Neural crest cell (in vitro differentiated cells): ENCODE measurements around the gene NONO. TPM values are rescaled to one million over a fixed set of nuclear protein-coding genes. Genes with fewer than 3 reads are reported as not detected.

ENCODE experiments used
- DNase-seq: peaks from one replicate; pipeline ENCODE4 v3.0.0; 2021; ENCODE audit warnings: low read depth, mixed read lengths, low spot score
- H3K27ac Mint-ChIP-seq: one replicate; pipeline ENCODE4 v1.8.0; 2021; ENCODE audit warnings: mild to moderate bottlenecking, mixed read lengths; ENCODE audit not compliant: unreplicated experiment
- H3K27me3 Mint-ChIP-seq: 2 replicates; pipeline ENCODE4 v1.8.0; 2021; ENCODE audit warnings: low read depth, mild to moderate bottlenecking, mixed read lengths
- H3K36me3 Mint-ChIP-seq: 2 replicates; pipeline ENCODE4 v1.8.0; 2021; ENCODE audit warnings: low read depth, mild to moderate bottlenecking, mixed read lengths
- H3K4me1 Mint-ChIP-seq: 2 replicates; pipeline ENCODE4 v1.8.0; 2021; ENCODE audit warnings: mixed read lengths
- H3K4me3 Mint-ChIP-seq: one replicate; pipeline ENCODE4 v1.8.0; 2021; ENCODE audit warnings: mild to moderate bottlenecking, mixed read lengths
- H3K9me3 Mint-ChIP-seq: 2 replicates; pipeline ENCODE4 v1.8.0; 2021; ENCODE audit warnings: mixed read lengths
- total RNA-seq: library from RNA; stranded (reverse); gene quantifications from 2 replicates; pipeline ENCODE4 v1.2.1, GENCODE V29; 2021
- TF ChIP-seq, protein P1 (sequence below): fragments of 200-600 bp; sonication (generic); conservative IDR thresholded peaks from 2 replicates; pipeline ENCODE4 v1.5.0; 2021; ENCODE audit warnings: antibody characterized with exemption, mild to moderate bottlenecking

The NONO gene
- total RNA-seq, 1 donor from 2014 or later, result 990 TPM

DNA sequence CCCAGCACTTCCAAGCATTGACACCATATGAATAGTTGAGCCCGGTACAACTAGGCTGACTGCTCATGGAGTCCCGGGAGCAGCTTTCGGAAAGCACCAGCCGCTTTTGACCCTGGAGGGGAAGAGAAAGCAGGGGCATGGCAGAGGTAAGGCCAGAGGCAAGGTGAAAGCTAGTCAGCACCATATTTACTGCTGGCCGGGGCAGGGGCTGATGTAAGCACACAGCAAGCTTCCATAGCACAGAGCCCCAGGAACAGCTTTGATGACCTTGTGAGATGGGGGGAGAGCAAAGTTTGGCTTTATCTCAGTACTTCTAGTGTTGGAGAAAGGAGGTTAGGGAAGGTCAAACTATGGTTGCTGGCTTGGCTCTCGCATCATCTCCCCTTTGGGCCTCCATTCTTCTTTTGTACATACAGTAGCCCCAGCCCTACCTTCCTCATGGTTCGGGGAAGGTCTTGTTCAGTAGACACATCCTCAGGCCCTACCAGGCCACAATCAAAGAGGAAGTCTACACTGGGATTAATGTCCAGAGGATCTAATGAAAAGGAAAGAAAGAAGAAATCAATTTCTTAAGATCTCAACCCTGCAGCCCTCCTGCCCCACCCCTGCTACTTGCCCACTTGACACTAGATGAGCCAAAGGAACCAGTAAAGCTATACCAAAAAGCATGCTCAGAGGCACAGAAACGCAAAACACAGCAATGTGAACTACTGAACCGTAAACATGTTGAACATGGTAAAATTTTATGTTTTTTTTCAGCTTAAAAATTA, 38.9 kb upstream of the NONO start:
- H3K27ac Mint-ChIP-seq, result no peak overlapping the region

DNA sequence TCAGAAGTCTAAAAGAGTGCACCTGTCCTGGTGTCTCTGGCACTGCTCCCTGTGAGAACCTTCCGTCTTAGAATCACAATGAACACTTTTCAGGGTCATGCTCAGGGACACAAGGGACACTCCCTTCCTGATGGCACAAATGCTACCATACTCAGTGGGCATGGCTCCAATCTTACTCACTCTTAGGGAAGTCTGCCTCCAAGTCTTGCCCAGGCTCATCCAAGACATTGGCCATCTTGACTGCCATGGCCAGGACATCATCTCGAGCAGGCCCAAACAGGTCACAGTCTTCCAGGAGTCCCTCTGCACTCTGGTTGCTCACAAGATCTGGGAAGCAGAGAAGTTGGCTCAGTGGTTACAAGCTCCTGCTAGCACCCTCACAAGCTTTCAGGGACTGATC, 38.3 kb upstream of the NONO start:
- H3K4me3 Mint-ChIP-seq, result no peak overlapping the region
- H3K4me1 Mint-ChIP-seq, result no peaks in the 10 kb centered on the region

More for the DNA sequence above, 38.9 kb upstream of the NONO start:
- no peaks in the 10 kb centered on the region for H3K27me3 Mint-ChIP-seq
- H3K4me1 Mint-ChIP-seq, result no peaks in the 10 kb centered on the region
- TF ChIP-seq, protein P1, sequence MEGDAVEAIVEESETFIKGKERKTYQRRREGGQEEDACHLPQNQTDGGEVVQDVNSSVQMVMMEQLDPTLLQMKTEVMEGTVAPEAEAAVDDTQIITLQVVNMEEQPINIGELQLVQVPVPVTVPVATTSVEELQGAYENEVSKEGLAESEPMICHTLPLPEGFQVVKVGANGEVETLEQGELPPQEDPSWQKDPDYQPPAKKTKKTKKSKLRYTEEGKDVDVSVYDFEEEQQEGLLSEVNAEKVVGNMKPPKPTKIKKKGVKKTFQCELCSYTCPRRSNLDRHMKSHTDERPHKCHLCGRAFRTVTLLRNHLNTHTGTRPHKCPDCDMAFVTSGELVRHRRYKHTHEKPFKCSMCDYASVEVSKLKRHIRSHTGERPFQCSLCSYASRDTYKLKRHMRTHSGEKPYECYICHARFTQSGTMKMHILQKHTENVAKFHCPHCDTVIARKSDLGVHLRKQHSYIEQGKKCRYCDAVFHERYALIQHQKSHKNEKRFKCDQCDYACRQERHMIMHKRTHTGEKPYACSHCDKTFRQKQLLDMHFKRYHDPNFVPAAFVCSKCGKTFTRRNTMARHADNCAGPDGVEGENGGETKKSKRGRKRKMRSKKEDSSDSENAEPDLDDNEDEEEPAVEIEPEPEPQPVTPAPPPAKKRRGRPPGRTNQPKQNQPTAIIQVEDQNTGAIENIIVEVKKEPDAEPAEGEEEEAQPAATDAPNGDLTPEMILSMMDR, result no peak
- H3K36me3 Mint-ChIP-seq, result peaks cover 36% of the 10 kb centered on the region
- DNase-seq, result no peak
- no peak overlapping the region for H3K4me3 Mint-ChIP-seq
- no peaks in the 10 kb centered on the region for H3K9me3 Mint-ChIP-seq

DNA sequence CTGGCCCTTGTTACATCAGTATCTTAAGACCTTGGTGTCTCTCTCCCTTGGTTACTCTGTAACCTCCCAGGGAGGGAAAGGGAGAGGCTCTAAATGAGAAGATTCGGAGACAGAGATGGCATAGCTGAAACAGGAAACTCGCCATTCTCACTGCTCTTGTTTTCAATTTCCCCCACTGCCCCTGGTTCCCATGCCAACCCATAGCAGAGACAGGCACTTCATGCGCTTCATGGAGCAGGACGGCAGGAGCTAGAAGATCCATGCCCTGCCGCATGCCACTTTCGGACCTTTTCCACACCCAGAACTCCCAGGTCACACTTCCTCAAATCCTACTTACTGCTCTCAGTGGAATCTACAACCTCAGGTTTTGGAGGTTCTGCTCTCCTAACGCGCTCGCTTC, 32.6 kb upstream of the NONO start:
- no peak for DNase-seq
- H3K4me1 Mint-ChIP-seq, result peaks cover 27% of the 10 kb centered on the region
- peaks cover 13% of the 10 kb centered on the region for H3K36me3 Mint-ChIP-seq
- no peaks in the 10 kb centered on the region for H3K27me3 Mint-ChIP-seq
- TF ChIP-seq, protein P1, result no peak
- H3K9me3 Mint-ChIP-seq, result no peaks in the 10 kb centered on the region
- peak overlapping the region; percentile 27 for H3K4me3 Mint-ChIP-seq
- H3K27ac Mint-ChIP-seq, result peak overlapping the region; percentile 84

More for the DNA sequence above, 38.3 kb upstream of the NONO start:
- peaks cover 35% of the 10 kb centered on the region for H3K36me3 Mint-ChIP-seq
- TF ChIP-seq, protein P1, result no peak
- no peaks in the 10 kb centered on the region for H3K27me3 Mint-ChIP-seq
- no peak for DNase-seq
- H3K27ac Mint-ChIP-seq, result no peak overlapping the region
- no peaks in the 10 kb centered on the region for H3K9me3 Mint-ChIP-seq

DNA sequence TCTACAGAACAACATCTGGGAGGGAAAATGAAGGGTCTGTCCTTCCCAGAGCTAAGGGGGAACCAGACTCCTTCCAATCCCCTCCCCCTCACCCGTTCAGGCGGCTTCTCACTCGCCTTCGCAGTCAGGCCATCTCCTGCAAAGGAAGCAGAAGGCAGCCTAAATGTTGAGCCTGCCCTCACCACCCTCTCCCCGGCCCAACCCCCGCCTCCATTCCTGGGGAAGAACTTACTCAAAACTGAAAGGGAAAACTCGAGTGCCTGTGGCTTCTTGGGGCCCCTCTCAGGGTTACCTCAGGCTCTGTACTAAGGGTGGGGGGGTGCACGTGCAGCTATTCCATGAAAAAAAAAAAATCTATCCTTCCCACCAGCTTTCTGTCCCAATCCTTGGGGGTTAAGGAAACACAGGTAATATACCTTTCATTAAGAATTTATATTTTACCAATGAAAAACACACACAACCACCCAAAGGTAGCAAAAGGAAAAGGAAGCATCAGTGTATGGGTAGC, 31.9 kb upstream of the NONO start:
- H3K27ac Mint-ChIP-seq, result no peak overlapping the region
- peak overlapping the region; percentile 86 for H3K4me3 Mint-ChIP-seq
- H3K36me3 Mint-ChIP-seq, result peaks cover 13% of the 10 kb centered on the region
- H3K4me1 Mint-ChIP-seq, result peaks cover 29% of the 10 kb centered on the region
- H3K27me3 Mint-ChIP-seq, result no peaks in the 10 kb centered on the region
- no peak for DNase-seq
- no peaks in the 10 kb centered on the region for H3K9me3 Mint-ChIP-seq
- TF ChIP-seq, protein P1, result no peak

DNA sequence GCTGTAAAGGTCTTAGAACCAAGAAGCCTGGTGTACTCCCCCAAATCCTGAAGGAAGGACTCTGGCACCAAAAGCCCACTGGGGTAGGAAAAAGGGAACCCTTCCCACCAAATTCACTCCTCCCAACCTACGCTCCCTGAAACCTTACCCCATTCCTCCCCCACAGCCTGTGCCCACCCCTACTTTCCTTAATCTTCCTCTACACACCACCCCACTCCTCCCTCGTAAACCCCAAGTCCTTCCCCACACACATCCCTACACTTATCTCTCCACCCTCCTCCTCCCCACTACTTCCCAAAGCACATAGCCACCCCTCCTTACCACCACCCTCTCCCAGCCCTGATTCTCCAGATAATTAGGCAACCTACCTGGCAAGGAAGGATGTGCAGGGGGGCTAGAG, 31.2 kb upstream of the NONO start:
- Mint-ChIP-seq H3K9me3 (no peaks in the 10 kb centered on the region), H3K27ac (peak overlapping the region; percentile 27), H3K4me1 (peaks cover 29% of the 10 kb centered on the region), H3K27me3 (no peaks in the 10 kb centered on the region), H3K36me3 (peaks cover 13% of the 10 kb centered on the region), H3K4me3 (peak overlapping the region; percentile 86)
- no peak for DNase-seq
- TF ChIP-seq, protein P1, result no peak
